ENCODE data around the gene MLYCD.

MLYCD gene

GRCh38 chr16:83898463-83899271 is at the start of gene MLYCD:
TSS of gene MLYCD (plus strand) at chr16:83899115. CDS start at chr16:83899145, 30 bp downstream.
- H3K27me3 Mint-ChIP-seq = peaks cover 23% of the 10 kb centered on the region
- CTCF ChIA-PET = interaction anchor here (1.5 kb wide), 1 partner anchor 72 kb away, joined by 7 read pairs; no protein-coding TSS in a partner anchor
- peaks cover 2% of the 10 kb centered on the region for H3K36me3 Mint-ChIP-seq
- peak; percentile 79 for DNase-seq
- no peaks in the 10 kb centered on the region for H3K9me3 Mint-ChIP-seq
- peak within 1 kb of the TSS; percentile 90 for H3K4me3 Mint-ChIP-seq
- H3K4me1 Mint-ChIP-seq = peaks cover 33% of the 10 kb centered on the region
- peak within 1 kb of the TSS; percentile 78 for H3K27ac Mint-ChIP-seq

DNA sequence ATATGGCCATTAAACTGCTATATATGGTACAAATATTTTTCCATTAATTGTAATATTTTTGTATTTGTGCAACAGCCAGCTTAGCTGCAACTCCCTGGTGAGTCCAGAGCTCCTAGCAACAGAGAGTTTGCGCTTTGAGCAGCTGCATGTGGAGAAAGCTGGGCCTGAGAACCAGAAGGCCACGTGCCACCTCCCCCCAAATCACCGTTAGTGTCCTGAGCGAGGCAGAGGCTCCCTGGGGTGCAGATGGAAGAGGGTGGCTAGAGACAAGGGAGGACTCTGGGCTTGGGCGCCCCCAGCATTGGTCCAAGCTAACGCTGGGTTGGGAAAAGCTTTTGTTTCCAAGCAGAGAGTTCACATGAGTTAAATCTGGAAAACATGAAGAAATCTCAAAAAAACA is 49.5 kb upstream of the MLYCD start:
- Mint-ChIP-seq H3K27ac (no peak overlapping the region), H3K4me3 (no peak overlapping the region), H3K36me3 (no peaks in the 10 kb centered on the region), H3K27me3 (peaks cover 4% of the 10 kb centered on the region), H3K4me1 (no peaks in the 10 kb centered on the region), H3K9me3 (no peaks in the 10 kb centered on the region)
- DNase-seq = no peak
- CTCF ChIA-PET = no interaction called here

- H3K9me3 Mint-ChIP-seq = no peaks in the 10 kb centered on the region
- H3K36me3 Mint-ChIP-seq = no peaks in the 10 kb centered on the region
- DNase-seq = no peak
- H3K4me1 Mint-ChIP-seq = no peaks in the 10 kb centered on the region
- H3K4me3 Mint-ChIP-seq = no peak overlapping the region
- H3K27ac Mint-ChIP-seq = no peak overlapping the region
- CTCF ChIA-PET = interaction anchor here (0.8 kb wide), 1 partner anchor 76 kb away, joined by 3 read pairs; no protein-coding TSS in a partner anchor
- H3K27me3 Mint-ChIP-seq = peaks cover 4% of the 10 kb centered on the region
Observed at GRCh38 chr16:83850947-83851346, 48.0 kb upstream of the MLYCD start.

- no peaks in the 10 kb centered on the region for H3K4me1 Mint-ChIP-seq
- CTCF ChIA-PET = interaction anchor here (0.8 kb wide), 1 partner anchor 76 kb away, joined by 3 read pairs; no protein-coding TSS in a partner anchor
- no peaks in the 10 kb centered on the region for H3K9me3 Mint-ChIP-seq
- H3K27me3 Mint-ChIP-seq = peaks cover 4% of the 10 kb centered on the region
- no peaks in the 10 kb centered on the region for H3K36me3 Mint-ChIP-seq
- DNase-seq = no peak
- no peak overlapping the region for H3K27ac Mint-ChIP-seq
- H3K4me3 Mint-ChIP-seq = no peak overlapping the region
Observed at GRCh38 chr16:83851473-83851872, 47.4 kb upstream of the MLYCD start.

DNA sequence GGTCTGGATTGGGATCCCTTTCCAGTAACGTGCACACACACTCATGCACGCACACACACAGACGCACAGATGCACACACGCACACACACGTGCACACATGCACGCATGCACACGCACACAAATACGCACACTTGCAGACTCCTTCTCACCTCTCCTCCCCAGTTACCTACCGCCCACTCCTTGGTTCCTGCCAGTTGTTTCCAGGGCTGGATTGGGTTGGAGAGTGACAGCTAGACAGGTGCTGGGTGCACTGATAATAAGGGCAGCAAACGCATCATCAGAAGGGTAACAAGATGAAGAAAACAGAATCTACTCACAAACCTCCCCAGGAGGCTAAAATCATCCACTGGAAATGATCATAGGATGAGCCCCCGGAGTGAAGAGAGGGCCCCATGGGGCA is 46.1 kb upstream of the MLYCD start:
- Mint-ChIP-seq H3K27ac (no peak overlapping the region), H3K4me1 (no peaks in the 10 kb centered on the region), H3K27me3 (peaks cover 4% of the 10 kb centered on the region), H3K36me3 (no peaks in the 10 kb centered on the region), H3K4me3 (no peak overlapping the region), H3K9me3 (no peaks in the 10 kb centered on the region)
- DNase-seq = no peak
- CTCF ChIA-PET = no interaction called here

- H3K27me3 Mint-ChIP-seq = peaks cover 4% of the 10 kb centered on the region
- H3K4me1 Mint-ChIP-seq = no peaks in the 10 kb centered on the region
- DNase-seq = no peak
- H3K9me3 Mint-ChIP-seq = no peaks in the 10 kb centered on the region
- no peak overlapping the region for H3K4me3 Mint-ChIP-seq
- H3K27ac Mint-ChIP-seq = no peak overlapping the region
- CTCF ChIA-PET = no interaction called here
- no peaks in the 10 kb centered on the region for H3K36me3 Mint-ChIP-seq
Observed at GRCh38 chr16:83853834-83854233, 45.1 kb upstream of the MLYCD start.

DNA sequence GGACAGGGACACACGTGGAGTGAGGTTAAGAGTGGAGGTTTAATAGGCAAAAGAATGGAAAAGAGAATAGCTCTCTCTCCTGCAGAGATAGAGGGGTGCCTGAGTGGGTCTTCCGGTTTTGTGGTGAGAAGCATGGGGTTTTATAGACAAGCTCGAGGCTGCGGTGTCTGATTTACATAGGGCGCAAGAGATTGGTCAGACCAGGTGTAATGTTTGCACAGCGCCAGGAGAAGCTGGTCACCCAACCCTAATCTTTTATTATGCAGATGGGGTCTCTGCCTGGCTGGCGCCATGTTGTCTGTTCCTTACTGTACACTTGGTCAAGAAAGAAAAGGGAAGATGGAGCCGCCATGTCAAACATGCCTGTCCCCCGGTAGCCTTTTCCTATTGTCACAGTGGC is 44.5 kb upstream of the MLYCD start:
- Mint-ChIP-seq H3K27ac (no peak overlapping the region), H3K27me3 (peaks cover 3% of the 10 kb centered on the region), H3K4me1 (no peaks in the 10 kb centered on the region), H3K9me3 (no peaks in the 10 kb centered on the region), H3K36me3 (no peaks in the 10 kb centered on the region), H3K4me3 (no peak overlapping the region)
- CTCF ChIA-PET = no interaction called here
- DNase-seq = no peak

DNA sequence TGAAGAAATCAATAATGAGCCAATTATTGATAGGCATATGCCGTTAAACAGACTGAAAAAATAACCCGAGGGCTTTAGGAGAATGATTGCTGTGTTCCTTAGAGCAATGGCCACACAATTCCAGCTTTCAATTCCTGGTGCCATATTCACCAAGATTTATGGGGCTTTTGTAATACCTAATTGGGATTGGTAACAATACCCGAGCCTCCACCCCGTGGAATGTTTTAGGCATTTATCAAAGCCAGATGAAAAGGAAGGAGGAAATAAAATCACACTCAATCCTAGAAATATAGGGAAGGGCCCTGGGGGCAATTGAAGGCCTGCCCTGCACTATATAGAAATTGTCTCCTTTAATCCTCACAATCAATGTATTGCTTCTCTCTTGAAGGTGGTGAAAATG is 42.1 kb upstream of the MLYCD start:
- DNase-seq = no peak
- Mint-ChIP-seq H3K9me3 (no peaks in the 10 kb centered on the region), H3K27me3 (no peaks in the 10 kb centered on the region), H3K4me3 (no peak overlapping the region), H3K27ac (no peak overlapping the region), H3K36me3 (no peaks in the 10 kb centered on the region), H3K4me1 (no peaks in the 10 kb centered on the region)
- CTCF ChIA-PET = interaction anchor here (1.1 kb wide), 1 partner anchor 10 kb away, joined by 3 read pairs; no protein-coding TSS in a partner anchor

- Mint-ChIP-seq H3K36me3 (no peaks in the 10 kb centered on the region), H3K4me1 (no peaks in the 10 kb centered on the region), H3K9me3 (no peaks in the 10 kb centered on the region), H3K27me3 (no peaks in the 10 kb centered on the region), H3K27ac (no peak overlapping the region), H3K4me3 (no peak overlapping the region)
- CTCF ChIA-PET = no interaction called here
- DNase-seq = no peak
Observed at GRCh38 chr16:83859265-83859664, 39.6 kb upstream of the MLYCD start.

DNA sequence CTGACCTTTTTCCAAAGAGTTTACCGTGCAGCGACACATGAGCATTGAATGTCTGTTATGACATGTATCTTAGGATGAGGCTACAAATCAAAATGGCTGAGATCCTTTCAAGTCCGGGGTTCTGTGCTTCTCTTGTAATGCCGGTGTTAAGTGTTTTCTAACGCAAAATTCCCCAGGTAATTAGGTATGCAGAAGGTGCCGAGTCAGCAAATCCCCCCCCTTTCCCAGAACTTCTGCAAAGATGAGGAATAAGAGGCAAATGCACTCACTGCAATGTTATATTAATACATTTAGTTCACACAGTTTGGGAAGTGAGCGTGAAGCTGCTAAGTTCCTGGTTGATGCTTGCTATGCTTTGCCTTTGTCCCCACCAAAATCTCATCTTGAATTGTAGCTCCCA is 36.3 kb upstream of the MLYCD start:
- no peak overlapping the region for H3K4me3 Mint-ChIP-seq
- no peaks in the 10 kb centered on the region for H3K36me3 Mint-ChIP-seq
- H3K9me3 Mint-ChIP-seq = no peaks in the 10 kb centered on the region
- H3K27ac Mint-ChIP-seq = no peak overlapping the region
- no peaks in the 10 kb centered on the region for H3K4me1 Mint-ChIP-seq
- CTCF ChIA-PET = no interaction called here
- DNase-seq = no peak
- no peaks in the 10 kb centered on the region for H3K27me3 Mint-ChIP-seq

GRCh38 chr16:83863682-83864081 is 35.2 kb upstream of the MLYCD start:
- Mint-ChIP-seq H3K4me1 (no peaks in the 10 kb centered on the region), H3K36me3 (no peaks in the 10 kb centered on the region), H3K4me3 (no peak overlapping the region), H3K27me3 (no peaks in the 10 kb centered on the region), H3K9me3 (no peaks in the 10 kb centered on the region), H3K27ac (no peak overlapping the region)
- CTCF ChIA-PET = no interaction called here
- no peak for DNase-seq

- Mint-ChIP-seq H3K36me3 (no peaks in the 10 kb centered on the region), H3K27ac (no peak overlapping the region), H3K4me1 (no peaks in the 10 kb centered on the region), H3K9me3 (no peaks in the 10 kb centered on the region), H3K4me3 (no peak overlapping the region), H3K27me3 (peaks cover 4% of the 10 kb centered on the region)
- DNase-seq = no peak
- CTCF ChIA-PET = no interaction called here
Observed at GRCh38 chr16:83870830-83871229, 28.1 kb upstream of the MLYCD start.

DNA sequence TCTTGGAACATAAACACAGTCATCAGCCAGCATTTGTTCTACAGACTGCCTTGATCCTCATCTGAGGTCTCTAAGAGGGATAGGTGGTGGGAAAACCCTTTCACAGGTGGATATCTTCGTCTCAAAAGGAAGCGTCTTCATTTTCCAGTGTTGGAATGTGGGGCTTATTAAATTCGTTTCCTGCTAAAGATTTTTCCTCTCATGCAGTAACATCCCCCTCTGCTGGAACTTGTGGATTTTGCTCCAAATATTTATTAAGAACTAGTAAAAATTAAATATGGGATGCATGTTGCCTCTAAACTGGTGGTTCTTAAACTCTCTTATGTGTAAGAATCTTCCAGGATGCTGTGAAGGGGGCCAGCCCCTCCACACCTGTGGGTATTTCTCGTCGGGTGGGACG is 20.1 kb upstream of the MLYCD start:
- CTCF ChIA-PET = no interaction called here
- DNase-seq = no peak
- H3K27me3 Mint-ChIP-seq = peaks cover 11% of the 10 kb centered on the region

DNA sequence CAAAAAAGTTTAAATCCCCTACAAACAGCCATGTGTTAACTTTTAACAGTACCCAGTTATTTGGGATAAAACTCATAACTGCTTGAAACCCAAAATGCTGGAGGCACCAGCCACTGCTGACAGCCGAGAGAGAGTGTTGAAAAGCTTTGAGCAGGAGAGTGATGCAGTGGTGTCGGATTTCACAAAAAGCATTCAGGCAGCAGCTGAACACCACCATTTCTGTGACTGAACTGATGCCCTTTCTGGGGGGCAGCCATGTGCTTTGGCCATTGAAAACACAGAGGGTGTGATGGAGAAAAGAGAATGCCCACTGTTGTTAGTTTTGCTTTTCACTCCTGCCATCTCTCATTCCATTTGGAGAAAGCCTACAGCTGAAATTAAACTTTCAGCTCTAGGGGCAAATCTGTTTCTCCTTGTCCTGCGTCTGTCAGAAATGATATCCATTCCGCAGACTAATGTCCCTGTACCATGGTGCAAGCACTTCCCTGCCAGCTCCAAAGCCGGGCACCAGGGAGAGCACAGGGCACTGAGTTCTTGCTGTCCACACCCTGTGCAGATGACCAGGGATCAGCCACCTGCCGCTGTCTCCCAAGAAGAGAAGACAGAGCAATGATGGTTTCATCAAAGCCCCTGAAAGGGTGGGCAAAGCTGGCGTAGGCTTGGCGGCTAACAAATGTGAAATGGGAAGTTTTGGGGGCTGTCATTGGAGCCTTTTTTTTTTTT is 16.6 kb upstream of the MLYCD start:
- no peak for DNase-seq
- CTCF ChIA-PET = interaction anchor here (1.1 kb wide), 1 partner anchor 47 kb away, joined by 4 read pairs; no protein-coding TSS in a partner anchor
- no peaks in the 10 kb centered on the region for H3K36me3 Mint-ChIP-seq
- no peaks in the 10 kb centered on the region for H3K9me3 Mint-ChIP-seq
- H3K27me3 Mint-ChIP-seq = peaks cover 14% of the 10 kb centered on the region
- no peak overlapping the region for H3K4me3 Mint-ChIP-seq
- no peak overlapping the region for H3K27ac Mint-ChIP-seq
- no peaks in the 10 kb centered on the region for H3K4me1 Mint-ChIP-seq

More for the DNA sequence above, 20.1 kb upstream of the MLYCD start:
- Mint-ChIP-seq H3K36me3 (no peaks in the 10 kb centered on the region), H3K27ac (no peak overlapping the region), H3K4me3 (no peak overlapping the region), H3K4me1 (no peaks in the 10 kb centered on the region), H3K9me3 (no peaks in the 10 kb centered on the region)

Measured in activated naive CD4-positive, alpha-beta T cell treated with anti-CD3 and anti-CD28 coated beads, Interleukin-2, amount 10 ng/mL, durations not matched to agents 7 days and 5 days (primary cell).